Large intestine (tissue), 3 donors: ENCODE data around the gene EHD3. TPM values are rescaled to one million over a fixed set of nuclear protein-coding genes. Genes with fewer than 3 reads are reported as not detected.

Source experiments
- DNase-seq, 2 donors: peaks; one replicate each; pipeline versions ENCODE4 v3.0.0 to v3.0.0-alpha.2; 2013
- H3K27ac ChIP-seq: one replicate; pipeline ENCODE4 v1.5.1; 2013; ENCODE audit warnings: low read length
- H3K27me3 ChIP-seq: 2 replicates; pipeline ENCODE4 v1.6.1; 2013; ENCODE audit warnings: low read length; ENCODE audit not compliant: control insufficient read depth, insufficient read depth
- H3K36me3 ChIP-seq: 2 replicates; pipeline ENCODE4 v1.6.1; 2013; ENCODE audit warnings: low read length; ENCODE audit not compliant: control insufficient read depth, insufficient read depth
- H3K4me1 ChIP-seq: one replicate; pipeline ENCODE4 v1.6.1; 2013; ENCODE audit warnings: low read length; ENCODE audit not compliant: control insufficient read depth, insufficient read depth
- H3K4me3 ChIP-seq: one replicate; pipeline ENCODE4 v1.5.1; 2013; ENCODE audit warnings: low read length
- H3K9me3 ChIP-seq: one replicate; pipeline ENCODE4 v1.6.1; 2013; ENCODE audit warnings: mild to moderate bottlenecking, low read depth, low read length, moderate library complexity; ENCODE audit not compliant: control insufficient read depth
- WGBS: methylation state at CpG from one replicate; pipeline ENCODE4 v1.1.5; 2013; ENCODE audit warnings: low lambda C conversion rate; ENCODE audit not compliant: insufficient coverage; 5-methylcytosine and 5-hydroxymethylcytosine counted together
- polyA plus RNA-seq: library from polyadenylated mRNA; unstranded; fragments of 120-200 nt; gene quantifications from one replicate; pipeline ENCODE4 v1.2.1, GENCODE V29; 2013

Gene EHD3
- polyA plus RNA-seq, 1 donor = 3.9 TPM

DNA sequence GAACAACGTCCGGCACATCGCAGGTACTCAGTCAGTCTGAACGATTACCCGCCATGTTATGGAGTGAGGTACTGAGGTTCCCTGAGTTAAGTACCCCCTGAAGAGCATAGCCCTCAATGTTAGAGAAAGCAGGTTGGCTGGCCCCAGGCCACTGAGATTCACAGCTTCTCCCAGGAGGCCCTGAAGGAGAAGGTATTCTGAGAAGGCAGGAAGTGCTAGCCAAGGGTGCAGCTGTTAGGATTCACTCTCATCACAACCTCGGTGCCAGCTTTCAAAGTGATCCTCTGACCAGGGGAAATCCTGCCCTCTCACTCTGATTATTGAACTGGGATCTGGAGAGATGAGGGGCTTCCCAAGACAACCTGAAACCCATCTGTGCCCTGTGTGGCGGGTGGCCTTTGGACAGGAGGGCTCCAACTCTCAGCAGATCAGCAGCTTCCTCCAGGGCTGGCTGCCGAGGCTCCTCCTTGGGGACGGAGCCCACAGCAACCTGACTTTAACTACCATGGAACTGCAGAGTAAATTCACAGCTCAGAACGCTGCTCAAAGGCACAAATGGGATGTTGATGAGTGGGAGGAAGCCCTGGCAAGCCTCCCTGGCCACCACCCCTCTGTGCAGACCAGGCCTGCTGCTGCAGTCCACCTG lies 7.8 kb downstream of the EHD3 start:
- H3K27ac ChIP-seq = no peak overlapping the region
- H3K27me3 ChIP-seq = no peaks in the 10 kb centered on the region
- H3K9me3 ChIP-seq = no peaks in the 10 kb centered on the region
- peaks cover 2% of the 10 kb centered on the region for H3K36me3 ChIP-seq
- H3K4me1 ChIP-seq = no peaks in the 10 kb centered on the region
- H3K4me3 ChIP-seq = no peak overlapping the region
- DNase-seq = no peak
- 100% methylated on average over 2 of the region's 10 CpGs for WGBS

DNA sequence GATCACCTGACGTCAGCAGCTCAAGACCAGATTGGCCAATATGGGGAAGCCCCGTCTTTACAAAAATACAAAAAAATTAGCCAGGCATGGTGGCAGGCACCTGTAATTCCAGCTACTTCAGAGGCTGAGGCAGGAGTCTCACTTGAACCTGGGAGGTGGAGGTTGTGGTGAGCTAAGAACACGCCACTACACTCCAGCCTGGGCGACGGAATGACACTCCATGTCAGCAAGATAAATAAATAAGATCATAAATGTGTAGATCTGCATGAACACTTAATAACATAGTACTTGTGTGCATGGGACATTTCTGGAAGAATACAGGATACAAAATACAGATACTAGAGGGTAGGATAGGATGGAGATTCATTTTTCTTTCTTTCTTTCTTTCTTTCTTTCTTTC lies 9.1 kb downstream of the EHD3 start:
- no peak overlapping the region for H3K4me3 ChIP-seq
- WGBS = no CpG with 5 or more reads among the region's 5 CpGs
- no peak overlapping the region for H3K27ac ChIP-seq
- H3K36me3 ChIP-seq = peaks cover 4% of the 10 kb centered on the region
- no peak for DNase-seq
- H3K9me3 ChIP-seq = no peaks in the 10 kb centered on the region
- H3K4me1 ChIP-seq = no peaks in the 10 kb centered on the region
- no peaks in the 10 kb centered on the region for H3K27me3 ChIP-seq

DNA sequence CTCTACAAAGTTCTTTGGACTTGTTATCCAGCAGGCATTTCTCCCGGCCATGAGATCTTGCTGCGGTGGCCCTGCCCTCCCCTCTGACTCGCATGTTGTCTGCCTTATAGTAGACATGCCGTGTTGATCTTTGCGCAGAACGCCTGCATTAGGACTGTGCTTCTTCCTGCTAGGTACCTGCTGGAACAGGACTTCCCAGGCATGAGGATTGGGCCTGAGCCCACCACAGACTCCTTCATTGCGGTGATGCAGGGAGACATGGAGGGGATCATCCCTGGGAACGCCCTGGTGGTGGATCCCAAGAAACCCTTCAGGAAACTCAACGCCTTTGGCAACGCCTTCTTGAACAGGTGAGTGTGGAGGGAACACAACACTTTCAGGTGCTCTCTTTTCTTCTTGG lies 10.1 kb downstream of the EHD3 start:
- H3K4me3 ChIP-seq = no peak overlapping the region
- DNase-seq = no peak
- H3K4me1 ChIP-seq = no peaks in the 10 kb centered on the region
- H3K9me3 ChIP-seq = no peaks in the 10 kb centered on the region
- H3K27ac ChIP-seq = no peak overlapping the region
- WGBS = no CpG with 5 or more reads among the region's 10 CpGs
- H3K27me3 ChIP-seq = no peaks in the 10 kb centered on the region
- H3K36me3 ChIP-seq = peaks cover 4% of the 10 kb centered on the region

DNA sequence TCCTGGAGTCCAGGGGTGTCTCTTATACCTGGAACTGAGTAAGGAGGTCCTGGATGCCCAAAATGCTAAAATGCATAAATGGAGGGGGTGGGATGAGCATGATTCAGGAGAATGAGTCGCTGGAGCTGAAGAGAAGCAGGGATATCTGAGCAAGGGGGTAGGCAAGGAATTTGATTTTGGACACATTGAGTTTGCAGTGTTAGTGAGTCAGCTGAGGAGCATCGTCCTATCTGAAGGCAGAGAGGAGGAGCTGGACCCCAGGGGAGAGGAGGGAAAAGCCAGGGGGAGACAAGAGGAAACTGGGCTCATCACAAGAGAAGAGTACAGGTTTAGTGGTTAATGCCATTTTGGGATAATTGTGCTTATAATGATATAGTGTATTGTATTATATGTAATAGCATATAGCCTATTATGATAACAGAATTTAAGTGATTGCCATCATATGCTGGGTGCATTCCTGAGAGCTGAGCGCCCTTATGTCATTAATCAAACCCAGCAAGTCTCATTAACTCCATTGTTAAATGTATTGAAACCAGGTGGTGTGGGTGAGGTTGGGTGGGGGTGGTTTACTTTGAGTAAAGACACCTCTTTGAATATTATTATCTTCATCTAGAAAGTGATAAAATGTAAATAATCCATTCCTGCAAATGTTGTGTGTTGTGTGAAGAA lies 12.4 kb downstream of the EHD3 start:
- Histone ChIP-seq H3K27ac (no peak overlapping the region), H3K4me1 (no peaks in the 10 kb centered on the region), H3K36me3 (peaks cover 4% of the 10 kb centered on the region), H3K27me3 (no peaks in the 10 kb centered on the region), H3K4me3 (no peak overlapping the region), H3K9me3 (no peaks in the 10 kb centered on the region)
- no CpG with 5 or more reads among the region's 3 CpGs for WGBS
- no peak for DNase-seq

DNA sequence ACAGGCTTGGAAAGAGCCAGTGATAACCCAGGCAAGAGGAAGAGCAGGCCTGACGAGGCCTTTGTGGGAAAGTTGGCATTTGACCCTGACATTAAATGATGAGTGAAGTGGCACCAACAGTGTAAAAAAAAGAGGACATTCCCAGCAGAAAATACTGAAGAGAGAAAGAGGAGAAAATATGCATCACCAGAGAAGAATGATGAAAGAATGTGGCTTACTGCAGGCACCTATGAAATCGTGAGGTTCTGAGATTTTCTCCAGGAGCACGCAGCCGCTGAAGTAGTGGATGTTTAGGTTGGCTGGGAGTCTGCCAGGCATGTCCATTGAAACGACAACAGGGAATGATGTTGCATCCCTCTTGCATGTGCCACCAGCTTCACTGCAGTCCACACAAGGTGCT lies 13.8 kb downstream of the EHD3 start:
- H3K4me3 ChIP-seq = no peak overlapping the region
- H3K27ac ChIP-seq = no peak overlapping the region
- WGBS = no CpG with 5 or more reads among the region's 5 CpGs
- peaks cover 4% of the 10 kb centered on the region for H3K36me3 ChIP-seq
- H3K4me1 ChIP-seq = no peaks in the 10 kb centered on the region
- DNase-seq = no peak
- H3K9me3 ChIP-seq = no peaks in the 10 kb centered on the region
- H3K27me3 ChIP-seq = no peaks in the 10 kb centered on the region

DNA sequence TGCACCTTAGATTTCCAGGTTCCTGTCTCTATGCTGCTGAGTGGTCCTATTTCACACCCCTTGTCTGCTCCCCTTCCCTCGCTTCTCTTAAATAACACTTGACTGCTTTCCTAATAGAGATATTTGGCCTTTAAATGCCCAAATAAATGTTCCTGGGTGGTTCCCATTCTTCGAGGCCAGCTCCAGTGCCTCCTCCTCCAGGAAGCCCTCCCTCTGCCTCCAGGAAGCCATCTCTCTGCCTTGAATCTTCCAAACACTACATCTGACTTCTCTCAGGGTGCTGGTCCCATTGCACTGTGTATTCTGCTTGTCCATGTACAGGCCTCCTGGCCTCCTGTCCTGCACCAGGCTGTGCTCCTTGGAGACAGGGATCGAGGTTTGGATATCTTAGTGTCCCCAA lies 14.2 kb downstream of the EHD3 start:
- no peaks in the 10 kb centered on the region for H3K4me1 ChIP-seq
- no peak overlapping the region for H3K27ac ChIP-seq
- H3K36me3 ChIP-seq = peaks cover 4% of the 10 kb centered on the region
- H3K9me3 ChIP-seq = no peaks in the 10 kb centered on the region
- no peak for DNase-seq
- H3K4me3 ChIP-seq = no peak overlapping the region
- no peaks in the 10 kb centered on the region for H3K27me3 ChIP-seq
- no CpG with 5 or more reads among the region's 3 CpGs for WGBS

DNA sequence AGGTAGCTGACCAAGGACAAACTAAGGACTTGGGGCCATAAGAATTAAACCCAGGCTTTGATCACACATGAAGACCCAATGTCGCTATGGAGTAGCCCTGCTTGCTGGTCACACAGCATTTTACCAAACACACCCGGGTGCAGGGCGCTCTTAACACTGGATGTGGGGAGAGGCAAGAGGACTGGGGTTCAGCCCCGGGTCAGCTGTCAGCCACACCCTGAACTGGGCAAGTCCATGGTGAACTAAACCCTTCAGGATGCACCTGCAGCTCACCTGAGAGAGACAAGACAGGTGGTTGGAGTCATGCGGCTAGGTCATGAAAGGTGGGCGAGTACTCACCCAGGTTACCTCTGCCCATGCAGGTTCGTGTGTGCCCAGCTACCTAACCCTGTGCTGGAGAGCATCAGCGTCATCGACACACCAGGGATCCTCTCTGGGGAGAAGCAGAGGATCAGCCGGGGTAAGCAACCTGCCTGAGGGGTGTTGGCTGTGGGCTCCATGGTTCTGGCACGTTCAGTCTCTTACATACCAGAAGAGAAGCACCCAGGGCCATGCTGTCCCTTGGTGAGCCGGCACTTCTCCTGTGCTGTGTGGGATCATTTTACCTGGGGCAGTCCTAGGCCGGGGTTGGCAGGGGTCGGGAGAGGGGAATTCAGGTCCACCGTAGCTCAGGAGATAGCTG lies 15.2 kb downstream of the EHD3 start:
- no CpG with 5 or more reads among the region's 15 CpGs for WGBS
- H3K36me3 ChIP-seq = peaks cover 3% of the 10 kb centered on the region
- H3K4me1 ChIP-seq = peaks cover 6% of the 10 kb centered on the region
- no peak overlapping the region for H3K4me3 ChIP-seq
- no peak for DNase-seq
- no peaks in the 10 kb centered on the region for H3K9me3 ChIP-seq
- no peaks in the 10 kb centered on the region for H3K27me3 ChIP-seq
- no peak overlapping the region for H3K27ac ChIP-seq

DNA sequence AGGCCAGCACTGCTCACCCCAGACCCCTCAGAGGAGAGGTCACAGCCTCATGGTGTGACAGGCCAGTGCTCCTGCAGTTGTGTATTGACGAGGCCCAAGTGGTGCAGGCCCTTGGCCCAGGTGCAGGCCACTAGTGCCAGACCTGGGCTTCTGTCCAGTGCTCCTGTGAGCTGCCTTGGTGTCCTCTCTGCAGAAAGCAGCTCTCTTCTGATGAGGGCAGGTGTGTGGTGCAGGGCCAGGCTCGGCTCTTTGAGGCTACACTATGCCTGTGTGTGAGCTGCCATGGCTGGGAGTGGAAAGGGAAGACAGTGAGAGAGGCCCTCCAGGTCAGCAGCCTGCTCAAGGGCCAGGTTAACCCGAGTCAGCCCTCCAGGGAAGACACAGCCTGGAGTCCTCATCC lies 17.1 kb downstream of the EHD3 start:
- Histone ChIP-seq H3K9me3 (no peaks in the 10 kb centered on the region), H3K4me3 (no peak overlapping the region), H3K27ac (no peak overlapping the region), H3K27me3 (no peaks in the 10 kb centered on the region), H3K4me1 (peaks cover 18% of the 10 kb centered on the region), H3K36me3 (peaks cover 2% of the 10 kb centered on the region)
- WGBS = no CpG with 5 or more reads among the region's 3 CpGs
- no peak for DNase-seq

DNA sequence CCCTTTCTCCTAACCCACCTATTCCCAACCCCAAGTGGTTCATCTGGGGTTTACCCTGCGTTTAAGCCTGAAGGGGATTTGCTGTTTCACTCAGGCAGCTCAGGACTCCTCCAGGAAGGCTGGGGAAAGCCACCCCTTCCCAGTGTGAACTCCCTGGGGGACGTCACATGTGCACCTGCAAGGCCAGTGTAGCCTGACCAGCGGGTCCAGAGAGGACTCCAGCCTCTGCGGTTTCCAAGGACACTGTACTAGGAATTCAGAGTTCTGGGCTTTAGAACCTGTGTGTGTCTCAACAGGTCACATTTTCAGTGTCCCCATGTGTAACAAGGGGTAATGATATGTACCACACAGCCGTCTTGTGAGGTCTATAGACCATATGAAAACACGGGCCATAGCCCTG lies 17.9 kb downstream of the EHD3 start:
- DNase-seq = no peak
- H3K36me3 ChIP-seq = peaks cover 2% of the 10 kb centered on the region
- H3K27ac ChIP-seq = no peak overlapping the region
- WGBS = no CpG with 5 or more reads among the region's 6 CpGs
- H3K27me3 ChIP-seq = no peaks in the 10 kb centered on the region
- H3K4me3 ChIP-seq = no peak overlapping the region
- peaks cover 25% of the 10 kb centered on the region for H3K4me1 ChIP-seq
- no peaks in the 10 kb centered on the region for H3K9me3 ChIP-seq

DNA sequence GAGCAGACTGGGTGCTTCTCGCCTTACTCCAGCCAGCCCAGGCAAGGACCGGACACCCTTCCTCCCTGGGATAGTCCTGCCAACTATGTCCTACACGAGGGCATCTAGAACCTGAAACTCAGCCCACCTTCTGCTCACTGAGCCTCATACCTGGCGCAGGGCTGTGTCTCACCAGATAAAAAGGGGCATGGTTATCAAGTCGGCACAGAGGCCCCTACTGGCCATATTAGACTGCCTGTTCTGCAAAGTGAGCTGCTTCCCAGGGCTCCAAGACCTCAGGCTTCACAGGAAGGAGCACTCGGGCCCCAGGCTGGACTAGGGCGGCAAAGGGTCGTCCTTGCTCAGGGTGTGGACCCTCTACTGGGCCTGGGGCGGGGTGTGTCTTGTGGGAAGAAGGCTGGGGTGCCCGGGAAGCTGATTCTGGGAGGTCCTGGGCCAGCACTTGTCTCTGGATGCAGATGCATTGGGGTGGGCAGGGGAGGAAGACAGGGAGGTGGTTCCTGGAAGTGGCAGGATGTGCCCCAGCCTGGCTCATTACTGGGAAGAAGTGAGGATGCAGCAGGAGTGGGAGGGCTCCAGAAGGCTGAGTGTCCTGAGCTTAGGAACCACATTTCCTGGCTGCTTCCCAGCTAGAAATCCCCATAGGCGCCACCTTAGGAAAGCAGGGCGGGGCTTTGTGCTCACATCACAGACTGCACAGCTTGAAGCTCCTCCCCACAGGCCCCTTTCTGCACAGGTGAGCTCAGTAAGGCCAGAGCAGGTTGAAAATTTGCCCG lies 19.6 kb downstream of the EHD3 start:
- Histone ChIP-seq H3K27ac (no peak overlapping the region), H3K4me1 (peaks cover 29% of the 10 kb centered on the region), H3K36me3 (no peaks in the 10 kb centered on the region), H3K27me3 (no peaks in the 10 kb centered on the region), H3K4me3 (no peak overlapping the region), H3K9me3 (no peaks in the 10 kb centered on the region)
- no CpG with 5 or more reads among the region's 13 CpGs for WGBS
- DNase-seq = peak in 1 of 2 donors; percentile 41
